Stomach (tissue), 9 donors: Measurements from ENCODE around the gene CNTN5. TPM values are rescaled to one million over a fixed set of nuclear protein-coding genes. Genes with fewer than 3 reads are reported as not detected.

Source experiments
- DNase-seq, 2 donors: peaks; one replicate each; pipeline versions ENCODE4 v3.0.0 to v3.0.0-alpha.2; 2013 to 2019
- H3K27ac ChIP-seq, 5 donors: fragments of 200-600 bp in 4 of 5; sonication (generic) in 4 of 5; one replicate each; pipeline ENCODE4 v1.5.1; 2013 to 2019; ENCODE audit warnings: mild to moderate bottlenecking in 1 of 5, moderate library complexity in 1 of 5
- H3K27me3 ChIP-seq, 3 donors: fragments of 200-600 bp; sonication (generic); one replicate each; pipeline ENCODE4 v1.5.1; 2017 to 2019; ENCODE audit warnings: mixed run types in 1 of 3
- H3K36me3 ChIP-seq, 4 donors: fragments of 200-600 bp; sonication (generic); 1 replicate in 3 of 4; 2 replicates in 1 of 4; pipeline ENCODE4 v1.5.1; 2016 to 2019
- H3K4me1 ChIP-seq, 4 donors: fragments of 200-600 bp; sonication (generic); one replicate each; pipeline ENCODE4 v1.5.1; 2016 to 2019
- H3K4me3 ChIP-seq, 4 donors: fragments of 200-600 bp; sonication (generic) in 3 of 4; one replicate each; pipeline ENCODE4 v1.5.1; 2016 to 2019; ENCODE audit warnings: mild to moderate bottlenecking in 1 of 4
- H3K9me3 ChIP-seq, 4 donors: fragments of 200-600 bp; sonication (generic); one replicate each; pipeline ENCODE4 v1.5.1; 2016 to 2019
- EP300 ChIP-seq: sonication (generic); formaldehyde crosslinking; IDR thresholded peaks from one replicate; pipeline ENCODE4 v1.6.1; 2017; ENCODE audit warnings: antibody characterized with exemption
- POLR2A ChIP-seq, 4 donors: fragments of 450-650 bp; IDR thresholded peaks; one replicate each; pipeline ENCODE4 v1.6.1; 2016; ENCODE audit warnings: antibody characterized with exemption in 4 of 4, control low read depth in 2 of 4, mild to moderate bottlenecking in 1 of 4, moderate library complexity in 1 of 4
- POLR2AphosphoS5 ChIP-seq, 3 donors: sonication (generic); formaldehyde crosslinking; IDR thresholded peaks; one replicate each; pipeline ENCODE4 v1.6.1; 2016; ENCODE audit warnings: antibody characterized with exemption in 3 of 3
- WGBS, 5 donors: extraction: QIAGEN DNeasy Blood & Tissue Kit in 3 of 5; methylation state at CpG; one replicate each; pipeline versions ENCODE4 v1.1.5 to v1.1.7; 2013 to 2018; 5-methylcytosine and 5-hydroxymethylcytosine counted together
- intact Hi-C: fragments of 100-400 bp; cut with DNase I; formaldehyde crosslinking; loops from one replicate; pipeline ENCODE4 v1.15.1; 2023; ENCODE audit warnings: low total_unique reads
- polyA plus RNA-seq, 3 donors: library from polyadenylated mRNA; stranded (reverse); fragments of 200-250 nt; gene quantifications; one replicate each; pipeline ENCODE4 v1.2.3, GENCODE V29; 2013
- total RNA-seq, 5 donors: library from RNA; depleted of rRNA; stranded (reverse); fragments of >200 nt; gene quantifications; one replicate each; pipeline versions ENCODE4 v1.1.0 to v1.2.3, GENCODE V29; 2014 to 2016
- TF ChIP-seq, protein P1 (sequence below), 7 experiments: fragments of 450-650 bp in 4 of 7; fragments of 200-600 bp in 3 of 7; sonication (generic) in 3 of 7; IDR thresholded peaks; one replicate each; pipeline ENCODE4 v1.5.1; 2016 to 2019; ENCODE audit warnings: antibody characterized with exemption in 7 of 7, control low read depth in 2 of 7, mild to moderate bottlenecking in 1 of 7
- donor health status: healthy with polysubstance abuse.
- donor health status: Bipolar disorder and iron deficiency.
- donor health status: healthy.

Gene CNTN5
- total and polyA plus RNA-seq, 8 donors: 0.05 to 9.9 TPM; not detected in 6

GRCh38 chr11:99645934-99646333 is 625.2 kb downstream of the CNTN5 start:
- no peak overlapping the region for H3K27ac ChIP-seq
- intact Hi-C loops: no loop called here
- DNase-seq: no peak
- WGBS, 5 donors: 45 to 81% (median 57%) methylated on average over 2 of the region's 2 CpGs
- H3K4me1 ChIP-seq: no peaks in the 10 kb centered on the region
- no peaks in the 10 kb centered on the region for H3K27me3 ChIP-seq
- no peaks in the 10 kb centered on the region for H3K36me3 ChIP-seq
- H3K9me3 ChIP-seq: no peaks in the 10 kb centered on the region
- no peak overlapping the region for H3K4me3 ChIP-seq
- no peak for TF ChIP-seq POLR2AphosphoS5 (IDR thresholded peaks at IDR 0.05)
- no peak for TF ChIP-seq EP300
- TF ChIP-seq, protein P1, sequence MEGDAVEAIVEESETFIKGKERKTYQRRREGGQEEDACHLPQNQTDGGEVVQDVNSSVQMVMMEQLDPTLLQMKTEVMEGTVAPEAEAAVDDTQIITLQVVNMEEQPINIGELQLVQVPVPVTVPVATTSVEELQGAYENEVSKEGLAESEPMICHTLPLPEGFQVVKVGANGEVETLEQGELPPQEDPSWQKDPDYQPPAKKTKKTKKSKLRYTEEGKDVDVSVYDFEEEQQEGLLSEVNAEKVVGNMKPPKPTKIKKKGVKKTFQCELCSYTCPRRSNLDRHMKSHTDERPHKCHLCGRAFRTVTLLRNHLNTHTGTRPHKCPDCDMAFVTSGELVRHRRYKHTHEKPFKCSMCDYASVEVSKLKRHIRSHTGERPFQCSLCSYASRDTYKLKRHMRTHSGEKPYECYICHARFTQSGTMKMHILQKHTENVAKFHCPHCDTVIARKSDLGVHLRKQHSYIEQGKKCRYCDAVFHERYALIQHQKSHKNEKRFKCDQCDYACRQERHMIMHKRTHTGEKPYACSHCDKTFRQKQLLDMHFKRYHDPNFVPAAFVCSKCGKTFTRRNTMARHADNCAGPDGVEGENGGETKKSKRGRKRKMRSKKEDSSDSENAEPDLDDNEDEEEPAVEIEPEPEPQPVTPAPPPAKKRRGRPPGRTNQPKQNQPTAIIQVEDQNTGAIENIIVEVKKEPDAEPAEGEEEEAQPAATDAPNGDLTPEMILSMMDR (IDR thresholded peaks at IDR 0.05): no peak
- TF ChIP-seq POLR2A (IDR thresholded peaks at IDR 0.05): no peak

DNA sequence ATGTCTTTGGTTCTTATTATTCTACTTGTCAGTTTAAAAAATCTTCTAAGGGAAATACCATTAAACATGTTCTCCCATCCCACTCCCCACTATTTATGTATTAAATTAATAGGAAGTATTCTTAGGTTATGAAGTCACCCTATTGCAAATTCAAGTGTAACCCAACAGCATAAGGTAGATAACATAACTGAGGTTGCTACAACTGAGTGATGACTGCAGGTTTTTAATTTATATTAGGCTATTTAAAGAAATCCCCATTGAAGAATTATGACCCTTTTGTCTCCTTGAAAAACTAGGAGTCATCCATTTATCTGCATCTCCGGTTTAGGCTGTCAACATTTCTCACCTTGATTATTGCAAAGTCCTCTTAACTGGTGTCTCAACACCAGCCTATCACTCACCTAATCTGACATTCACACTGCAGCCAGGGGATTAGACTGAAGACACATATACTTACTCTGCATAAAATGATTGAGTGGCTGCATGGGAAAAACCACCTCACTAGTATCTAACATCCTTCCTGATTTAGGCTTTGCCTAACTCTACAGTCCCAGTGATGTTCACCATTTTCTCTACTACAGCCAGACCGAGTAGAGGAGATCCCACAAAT is 649.4 kb downstream of the CNTN5 start:
- TF ChIP-seq POLR2AphosphoS5 (IDR thresholded peaks at IDR 0.05) (no peak), EP300 (no peak), POLR2A (IDR thresholded peaks at IDR 0.05) (no peak)
- TF ChIP-seq, protein P1 (IDR thresholded peaks at IDR 0.05): no peak
- intact Hi-C loops: no loop called here
- no peak for DNase-seq
- H3K4me3 ChIP-seq: no peak overlapping the region
- H3K27ac ChIP-seq: no peak overlapping the region
- no peaks in the 10 kb centered on the region for H3K4me1 ChIP-seq
- no peaks in the 10 kb centered on the region for H3K9me3 ChIP-seq
- H3K27me3 ChIP-seq: no peaks in the 10 kb centered on the region
- no peaks in the 10 kb centered on the region for H3K36me3 ChIP-seq
- WGBS, 5 donors: 28 to 54% (median 47%) methylated on average over 2 of the region's 2 CpGs

DNA sequence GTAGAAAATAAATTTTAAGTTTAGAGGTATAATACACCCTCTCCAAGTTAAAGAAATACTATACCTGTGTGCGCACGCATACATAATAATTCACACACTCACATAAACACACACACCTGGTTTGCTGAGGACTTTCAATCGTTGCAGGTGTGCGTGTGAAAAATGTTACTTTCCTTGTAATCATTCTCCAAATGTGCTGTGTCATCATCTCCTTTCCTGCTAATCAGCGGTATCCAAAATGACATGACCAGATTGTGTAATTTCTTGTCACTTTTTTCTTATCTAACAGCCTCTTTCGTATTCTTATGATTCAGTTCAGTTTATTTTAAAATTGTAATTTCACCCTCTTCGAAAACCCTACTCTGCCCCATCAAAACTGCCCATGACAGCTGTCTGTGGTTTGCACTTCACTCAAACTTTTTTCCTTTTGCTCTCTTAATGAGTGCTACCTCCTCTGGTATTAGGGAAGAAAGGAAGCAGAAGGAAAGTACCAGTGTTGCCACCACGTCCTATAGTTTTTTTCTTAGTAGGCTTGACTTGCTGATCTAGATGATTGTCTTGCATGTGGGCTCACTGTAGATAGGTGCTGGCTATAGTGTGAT is 651.2 kb downstream of the CNTN5 start:
- no peak for DNase-seq
- WGBS, 5 donors: 72 to 80% (median 77%) methylated on average over 8 of the region's 8 CpGs
- no peaks in the 10 kb centered on the region for H3K36me3 ChIP-seq
- H3K9me3 ChIP-seq: no peaks in the 10 kb centered on the region
- no peaks in the 10 kb centered on the region for H3K27me3 ChIP-seq
- no peak overlapping the region for H3K4me3 ChIP-seq
- no peak overlapping the region for H3K27ac ChIP-seq
- intact Hi-C loops: no loop called here
- no peaks in the 10 kb centered on the region for H3K4me1 ChIP-seq
- TF ChIP-seq POLR2AphosphoS5 (IDR thresholded peaks at IDR 0.05) (no peak), POLR2A (IDR thresholded peaks at IDR 0.05) (no peak), EP300 (no peak)
- TF ChIP-seq, protein P1 (IDR thresholded peaks at IDR 0.05): no peak

- TF ChIP-seq, protein P1 (IDR thresholded peaks at IDR 0.05): no peak
- no peak for TF ChIP-seq POLR2A (IDR thresholded peaks at IDR 0.05)
- no peak for TF ChIP-seq EP300
- no peak overlapping the region for H3K4me3 ChIP-seq
- intact Hi-C loops: no loop called here
- DNase-seq: no peak
- H3K4me1 ChIP-seq: no peaks in the 10 kb centered on the region
- no peak overlapping the region for H3K27ac ChIP-seq
- WGBS, 5 donors: 62 to 83% (median 76%) methylated on average over 4 of the region's 4 CpGs
- no peaks in the 10 kb centered on the region for H3K27me3 ChIP-seq
- no peaks in the 10 kb centered on the region for H3K36me3 ChIP-seq
- no peaks in the 10 kb centered on the region for H3K9me3 ChIP-seq
Measured at GRCh38 chr11:99676292-99676691, 655.5 kb downstream of the CNTN5 start.
